ENCODE data around the gene TAS2R3. TPM values are rescaled to one million over a fixed set of nuclear protein-coding genes. Genes with fewer than 3 reads are reported as not detected.

Gene TAS2R3
- 0.10 TPM for polyA plus RNA-seq (2013, experiment 1 of 2)
- polyA plus RNA-seq (2013, experiment 2 of 2): 0.18 TPM

- no peak within 1 kb of the TSS for H3K4ac ChIP-seq (ENCODE audit: low read length)
- H3K4me2 ChIP-seq (ENCODE audit: insufficient read depth, low read length, poor library complexity, severe bottlenecking): no peak within 1 kb of the TSS
- H3K9ac ChIP-seq (ENCODE audit: low read depth, low read length, poor library complexity): no peak within 1 kb of the TSS
- peaks cover 13 to 69% of the 10 kb centered on the region in 2 donors for H3K36me3 ChIP-seq (replicated peaks in 1 of 2; ENCODE audit: control insufficient read depth in 2 of 2, insufficient read depth in 2 of 2, low read length in 2 of 2)
- DNase-seq (ENCODE audit: low spot score): no peak
- no peaks in the 10 kb centered on the region for H3K9me3 ChIP-seq (replicated peaks in 1 of 2; ENCODE audit: control insufficient read depth in 2 of 2, insufficient read depth in 1 of 2, low read depth in 1 of 2, low read length in 2 of 2)
- H2AFZ ChIP-seq (ENCODE audit: low read length): no peak within 1 kb of the TSS
- no CpG with 5 or more reads among the region's 3 CpGs for WGBS, 2 donors (ENCODE audit: extremely low coverage in 2 of 2, insufficient read length in 2 of 2, insufficient replicate concordance in 1 of 2)
- no peaks in the 10 kb centered on the region for H3K79me1 ChIP-seq (ENCODE audit: low read depth, low read length)
- H2BK5ac ChIP-seq (ENCODE audit: low read length): no peak within 1 kb of the TSS
- no peak within 1 kb of the TSS for H4K91ac ChIP-seq (ENCODE audit: low read depth, low read length, poor library complexity)
- no peak within 1 kb of the TSS for H3K23ac ChIP-seq (ENCODE audit: low read depth, low read length, poor library complexity)
- H3K4me1 ChIP-seq (ENCODE audit: control insufficient read depth in 2 of 2, insufficient read depth in 1 of 2, low read depth in 1 of 2, low read length in 2 of 2): no peaks in the 10 kb centered on the region
- no peak within 1 kb of the TSS for H2BK120ac ChIP-seq (ENCODE audit: low read depth, low read length)
- no peaks in the 10 kb centered on the region for H3K27me3 ChIP-seq (ENCODE audit: control insufficient read depth in 3 of 3, insufficient read depth in 3 of 3, low read depth in 1 of 3, low read length in 3 of 3)
- no peak within 1 kb of the TSS for H4K8ac ChIP-seq (ENCODE audit: low read depth, low read length)
- no peak within 1 kb of the TSS for H2AK5ac ChIP-seq (ENCODE audit: low read depth, low read length)
- no peak within 1 kb of the TSS for H3K18ac ChIP-seq (ENCODE audit: low read length)
- H3K27ac ChIP-seq (replicated peaks; ENCODE audit: low read length): no peak within 1 kb of the TSS
- H3K4me3 ChIP-seq (ENCODE audit: low read length in 2 of 2): no peak within 1 kb of the TSS
- no peak within 1 kb of the TSS for H3K14ac ChIP-seq (ENCODE audit: low read length)
- H2BK12ac ChIP-seq (ENCODE audit: low read length): no peak within 1 kb of the TSS
- H2BK15ac ChIP-seq (ENCODE audit: low read length): no peak within 1 kb of the TSS
Measured at GRCh38 chr7:141763797-141764196, at the start of gene TAS2R3. Gene TAS2R3, plus strand, starts transcription at chr7:141764097. Its CDS starts 62 bp downstream, at chr7:141764159.

- no peak overlapping the region for H2AFZ ChIP-seq (ENCODE audit: low read length)
- no peak overlapping the region for H2BK15ac ChIP-seq (ENCODE audit: low read length)
- no CpG with 5 or more reads among the region's 2 CpGs for WGBS, 2 donors (ENCODE audit: extremely low coverage in 2 of 2, insufficient read length in 2 of 2, insufficient replicate concordance in 1 of 2)
- no peak overlapping the region for H3K4me2 ChIP-seq (ENCODE audit: insufficient read depth, low read length, poor library complexity, severe bottlenecking)
- no peak overlapping the region for H3K9ac ChIP-seq (ENCODE audit: low read depth, low read length, poor library complexity)
- H3K9me3 ChIP-seq (replicated peaks in 1 of 2; ENCODE audit: control insufficient read depth in 2 of 2, insufficient read depth in 1 of 2, low read depth in 1 of 2, low read length in 2 of 2): no peaks in the 10 kb centered on the region
- H2AK5ac ChIP-seq (ENCODE audit: low read depth, low read length): no peak overlapping the region
- no peak overlapping the region for H2BK120ac ChIP-seq (ENCODE audit: low read depth, low read length)
- no peak overlapping the region for H3K4me3 ChIP-seq (ENCODE audit: low read length in 2 of 2)
- no peak overlapping the region for H3K14ac ChIP-seq (ENCODE audit: low read length)
- no peaks in the 10 kb centered on the region for H3K27me3 ChIP-seq (ENCODE audit: control insufficient read depth in 3 of 3, insufficient read depth in 3 of 3, low read depth in 1 of 3, low read length in 3 of 3)
- H2BK5ac ChIP-seq (ENCODE audit: low read length): no peak overlapping the region
- no peak overlapping the region for H4K91ac ChIP-seq (ENCODE audit: low read depth, low read length, poor library complexity)
- H3K79me1 ChIP-seq (ENCODE audit: low read depth, low read length): no peaks in the 10 kb centered on the region
- no peak overlapping the region for H2BK12ac ChIP-seq (ENCODE audit: low read length)
- DNase-seq (ENCODE audit: low spot score): no peak
- no peaks in the 10 kb centered on the region for H3K4me1 ChIP-seq (ENCODE audit: control insufficient read depth in 2 of 2, insufficient read depth in 1 of 2, low read depth in 1 of 2, low read length in 2 of 2)
- no peak overlapping the region for H3K4ac ChIP-seq (ENCODE audit: low read length)
- H4K8ac ChIP-seq (ENCODE audit: low read depth, low read length): no peak overlapping the region
- no peak overlapping the region for H3K27ac ChIP-seq (replicated peaks; ENCODE audit: low read length)
- no peak overlapping the region for H3K18ac ChIP-seq (ENCODE audit: low read length)
- H3K23ac ChIP-seq (ENCODE audit: low read depth, low read length, poor library complexity): no peak overlapping the region
- H3K36me3 ChIP-seq (replicated peaks in 1 of 2; ENCODE audit: control insufficient read depth in 2 of 2, insufficient read depth in 2 of 2, low read length in 2 of 2): no peaks in the 10 kb centered on the region
Measured at GRCh38 chr7:141714571-141714970, 49.3 kb upstream of the TAS2R3 start.

DNA sequence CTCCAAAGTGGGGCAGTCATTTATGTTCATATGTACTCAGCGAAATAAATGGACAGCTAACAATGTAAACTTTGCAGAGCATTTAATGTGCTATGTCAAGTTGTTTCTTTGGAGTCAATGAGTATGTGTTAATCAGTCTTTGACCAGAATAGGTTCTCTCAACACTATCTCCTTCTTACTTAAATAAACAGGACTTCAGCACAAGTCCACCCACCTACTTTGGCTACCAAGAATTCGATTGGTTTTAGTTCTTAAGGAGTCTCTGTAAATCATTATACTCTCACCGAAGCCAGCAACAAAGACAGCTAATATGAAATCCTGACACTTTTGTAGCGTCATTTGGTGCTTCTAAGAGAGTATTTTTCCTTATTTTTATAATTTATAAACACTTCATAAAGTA, 48.9 kb upstream of the TAS2R3 start:
- Histone ChIP-seq H4K8ac (ENCODE audit: low read depth, low read length) (no peak overlapping the region), H3K4me3 (ENCODE audit: low read length in 2 of 2) (no peak overlapping the region), H3K4ac (ENCODE audit: low read length) (no peak overlapping the region), H2AK5ac (ENCODE audit: low read depth, low read length) (no peak overlapping the region), H4K91ac (ENCODE audit: low read depth, low read length, poor library complexity) (no peak overlapping the region), H3K23ac (ENCODE audit: low read depth, low read length, poor library complexity) (no peak overlapping the region), H3K27ac (replicated peaks; ENCODE audit: low read length) (no peak overlapping the region), H3K4me1 (ENCODE audit: control insufficient read depth in 2 of 2, insufficient read depth in 1 of 2, low read depth in 1 of 2, low read length in 2 of 2) (no peaks in the 10 kb centered on the region), H3K36me3 (replicated peaks in 1 of 2; ENCODE audit: control insufficient read depth in 2 of 2, insufficient read depth in 2 of 2, low read length in 2 of 2) (no peaks in the 10 kb centered on the region), H3K18ac (ENCODE audit: low read length) (no peak overlapping the region), H2BK120ac (ENCODE audit: low read depth, low read length) (no peak overlapping the region), H3K27me3 (ENCODE audit: control insufficient read depth in 3 of 3, insufficient read depth in 3 of 3, low read depth in 1 of 3, low read length in 3 of 3) (no peaks in the 10 kb centered on the region), H2BK15ac (ENCODE audit: low read length) (no peak overlapping the region), H3K4me2 (ENCODE audit: insufficient read depth, low read length, poor library complexity, severe bottlenecking) (no peak overlapping the region), H3K79me1 (ENCODE audit: low read depth, low read length) (no peaks in the 10 kb centered on the region), H2AFZ (ENCODE audit: low read length) (no peak overlapping the region), H2BK5ac (ENCODE audit: low read length) (no peak overlapping the region), H3K9ac (ENCODE audit: low read depth, low read length, poor library complexity) (no peak overlapping the region), H3K14ac (ENCODE audit: low read length) (no peak overlapping the region), H2BK12ac (ENCODE audit: low read length) (no peak overlapping the region), H3K9me3 (replicated peaks in 1 of 2; ENCODE audit: control insufficient read depth in 2 of 2, insufficient read depth in 1 of 2, low read depth in 1 of 2, low read length in 2 of 2) (no peaks in the 10 kb centered on the region)
- DNase-seq (ENCODE audit: low spot score): no peak
- WGBS, 2 donors (ENCODE audit: extremely low coverage in 2 of 2, insufficient read length in 2 of 2, insufficient replicate concordance in 1 of 2): no CpG with 5 or more reads among the region's 4 CpGs

- no peak overlapping the region for H3K18ac ChIP-seq (ENCODE audit: low read length)
- no peaks in the 10 kb centered on the region for H3K36me3 ChIP-seq (replicated peaks in 1 of 2; ENCODE audit: control insufficient read depth in 2 of 2, insufficient read depth in 2 of 2, low read length in 2 of 2)
- H3K14ac ChIP-seq (ENCODE audit: low read length): no peak overlapping the region
- H2BK5ac ChIP-seq (ENCODE audit: low read length): no peak overlapping the region
- no peak overlapping the region for H3K4me3 ChIP-seq (ENCODE audit: low read length in 2 of 2)
- H3K27ac ChIP-seq (replicated peaks; ENCODE audit: low read length): no peak overlapping the region
- no peak overlapping the region for H3K4ac ChIP-seq (ENCODE audit: low read length)
- no peak overlapping the region for H2BK12ac ChIP-seq (ENCODE audit: low read length)
- no peak overlapping the region for H3K23ac ChIP-seq (ENCODE audit: low read depth, low read length, poor library complexity)
- H2AK5ac ChIP-seq (ENCODE audit: low read depth, low read length): no peak overlapping the region
- WGBS, 2 donors (ENCODE audit: extremely low coverage in 2 of 2, insufficient read length in 2 of 2, insufficient replicate concordance in 1 of 2): no CpG with 5 or more reads among the region's 6 CpGs
- H4K91ac ChIP-seq (ENCODE audit: low read depth, low read length, poor library complexity): no peak overlapping the region
- H3K4me2 ChIP-seq (ENCODE audit: insufficient read depth, low read length, poor library complexity, severe bottlenecking): no peak overlapping the region
- H3K9ac ChIP-seq (ENCODE audit: low read depth, low read length, poor library complexity): no peak overlapping the region
- H2BK15ac ChIP-seq (ENCODE audit: low read length): no peak overlapping the region
- H2AFZ ChIP-seq (ENCODE audit: low read length): no peak overlapping the region
- H3K79me1 ChIP-seq (ENCODE audit: low read depth, low read length): no peaks in the 10 kb centered on the region
- H3K4me1 ChIP-seq (ENCODE audit: control insufficient read depth in 2 of 2, insufficient read depth in 1 of 2, low read depth in 1 of 2, low read length in 2 of 2): no peaks in the 10 kb centered on the region
- no peaks in the 10 kb centered on the region for H3K27me3 ChIP-seq (ENCODE audit: control insufficient read depth in 3 of 3, insufficient read depth in 3 of 3, low read depth in 1 of 3, low read length in 3 of 3)
- H2BK120ac ChIP-seq (ENCODE audit: low read depth, low read length): no peak overlapping the region
- H3K9me3 ChIP-seq (replicated peaks in 1 of 2; ENCODE audit: control insufficient read depth in 2 of 2, insufficient read depth in 1 of 2, low read depth in 1 of 2, low read length in 2 of 2): no peaks in the 10 kb centered on the region
- H4K8ac ChIP-seq (ENCODE audit: low read depth, low read length): no peak overlapping the region
- no peak for DNase-seq (ENCODE audit: low spot score)
Measured at GRCh38 chr7:141715794-141716689, 47.9 kb upstream of the TAS2R3 start.
